NCI-H2107 treated with DMSO at 0.1 percent for 48 hours (cell line): ENCODE data around the gene ZNF329.
"Not testable (repeated sequence)": the region's sequence is repeated elsewhere in the genome, so short reads cannot be mapped to it uniquely, and the experiment has no call there.

ENCODE experiments used
- DNase-seq: peaks from one replicate; lab custom pipeline; 2025; ENCODE audit not compliant: unreplicated experiment; lab: John Stamatoyannopoulos, UW

The ZNF329 gene

DNA sequence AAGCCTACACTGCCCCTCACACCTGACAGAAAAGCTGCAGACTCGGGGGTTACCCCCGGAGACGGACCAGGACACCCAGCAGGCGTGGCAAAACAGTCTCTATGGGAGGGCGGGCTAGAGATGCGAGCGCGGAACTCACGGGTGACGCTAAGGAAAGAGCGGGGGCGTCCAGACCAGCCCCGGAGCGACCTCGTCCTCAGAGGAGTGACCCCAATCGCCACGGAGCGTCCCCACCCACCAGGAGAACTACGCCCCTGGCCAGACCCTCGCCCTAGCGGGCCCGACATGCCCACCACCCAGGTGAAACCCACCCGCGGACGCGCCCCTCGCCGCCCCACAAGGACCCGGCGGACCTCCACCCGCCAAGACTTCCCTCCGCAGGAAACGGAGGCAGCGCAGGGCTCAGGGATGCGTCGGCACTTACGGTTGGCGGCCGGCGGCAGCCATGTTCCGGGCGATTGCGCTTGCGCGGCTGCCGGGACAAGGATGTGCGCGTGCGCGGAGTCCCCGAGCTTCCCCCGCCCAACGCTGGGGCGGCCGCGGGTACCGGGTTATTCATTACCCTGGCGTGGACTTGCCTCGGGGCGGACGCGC, at the start of gene ZNF329:
TSS of gene ZNF329 (minus strand) at position 462 of the 594 bp plus-strand sequence. CDS start 21,286 bp downstream, outside the sequence.
- DNase-seq = peak; percentile 66

DNA sequence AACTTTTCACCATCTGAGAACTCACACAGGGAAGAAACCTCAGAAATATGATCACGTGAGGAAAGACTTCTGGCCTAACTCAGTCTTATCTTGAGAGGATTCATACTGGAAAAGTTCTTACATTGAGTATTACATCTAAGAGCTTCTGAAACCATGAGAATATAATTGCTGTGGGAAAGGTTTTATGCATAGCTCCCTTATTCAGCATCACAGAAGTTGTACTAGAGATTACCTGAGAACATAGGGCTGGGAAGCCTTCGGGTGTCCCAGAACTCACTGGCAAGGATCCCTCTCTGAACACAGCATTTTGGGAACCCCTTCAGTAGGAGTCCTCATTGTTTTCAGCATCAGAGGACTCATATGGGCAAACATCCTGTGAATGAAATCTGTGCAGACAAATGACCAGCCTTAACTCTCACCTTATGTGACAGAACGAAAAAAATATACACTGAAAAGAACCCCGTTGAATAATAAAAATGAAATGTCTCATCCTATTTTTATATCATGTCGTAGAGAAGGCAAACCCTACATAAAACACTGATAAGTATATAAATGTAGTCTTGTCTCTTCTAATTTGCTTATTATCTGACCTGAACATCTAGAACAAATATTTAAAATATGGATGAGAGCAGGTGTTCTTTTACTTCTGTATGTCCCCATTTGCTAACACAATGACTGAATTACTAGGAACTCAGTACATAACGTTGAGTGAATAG, 46.5 kb upstream of the ZNF329 start:
- DNase-seq = no peak

DNA sequence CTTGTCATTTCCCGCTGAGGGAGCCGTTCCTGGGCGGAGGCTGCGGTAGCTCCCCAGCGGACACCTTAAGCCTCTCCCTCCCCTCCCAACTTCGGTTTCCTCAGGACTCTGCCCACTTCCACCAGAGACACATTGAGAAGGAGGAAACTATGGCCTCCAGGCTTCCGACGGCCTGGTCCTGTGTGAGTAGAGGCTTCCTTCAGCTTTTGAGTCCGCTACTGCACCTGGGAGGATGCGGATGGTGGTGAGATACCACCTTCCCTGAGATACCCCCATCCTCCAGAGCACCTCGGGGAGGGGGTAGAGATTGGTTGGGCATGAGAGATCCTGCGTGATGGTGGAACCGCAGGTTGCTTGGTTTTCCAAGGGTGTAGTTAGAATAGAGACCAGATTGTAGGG, 33.2 kb upstream of the ZNF329 start:
- DNase-seq = no peak

DNA sequence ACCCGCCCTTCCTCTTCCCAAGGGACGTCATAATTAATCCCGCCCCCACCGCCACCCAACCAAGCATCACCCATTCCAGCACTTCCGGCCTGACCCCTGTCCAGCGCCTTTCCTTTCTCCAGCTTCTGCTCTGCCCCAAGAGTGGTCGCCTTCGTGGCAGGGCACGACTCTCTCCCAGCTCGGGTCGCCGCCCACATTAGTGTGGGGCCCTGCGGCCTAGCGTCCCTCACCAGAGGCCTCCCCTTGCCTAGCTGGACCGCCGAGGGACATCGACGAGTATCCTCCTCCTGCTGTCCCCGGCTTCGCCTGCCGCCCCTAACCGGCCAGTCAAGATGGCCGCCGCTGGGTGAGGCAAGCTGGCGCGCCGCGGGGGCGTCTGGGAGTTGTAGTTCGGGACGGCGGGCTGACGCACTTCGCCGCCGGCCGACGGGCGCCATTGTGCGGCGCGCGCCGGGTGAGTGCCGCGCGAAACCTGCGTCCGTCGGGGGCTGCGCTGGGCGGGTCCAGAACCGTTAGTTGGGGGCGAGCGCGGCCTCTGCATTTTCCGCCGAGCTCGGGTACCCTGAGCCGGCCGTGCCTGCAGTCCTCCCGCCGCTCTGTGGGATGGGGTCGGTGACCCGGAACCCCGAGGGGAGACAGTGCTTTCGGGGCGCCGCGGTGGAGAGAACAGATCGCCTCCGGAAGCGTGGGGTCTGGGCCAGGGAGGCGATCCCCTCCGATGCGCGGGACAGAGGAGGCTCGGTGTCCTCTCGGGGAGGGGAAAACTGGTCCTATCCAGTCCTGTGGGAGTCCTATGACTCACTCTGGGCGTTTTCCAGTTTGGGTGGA, 32.6 kb upstream of the ZNF329 start, which contains the start of gene ZNF274:
TSS of gene ZNF274 (plus strand) at position 73 of the 828 bp plus-strand sequence. CDS start 905 bp downstream, outside the sequence.
- DNase-seq = peak; percentile 55

DNA sequence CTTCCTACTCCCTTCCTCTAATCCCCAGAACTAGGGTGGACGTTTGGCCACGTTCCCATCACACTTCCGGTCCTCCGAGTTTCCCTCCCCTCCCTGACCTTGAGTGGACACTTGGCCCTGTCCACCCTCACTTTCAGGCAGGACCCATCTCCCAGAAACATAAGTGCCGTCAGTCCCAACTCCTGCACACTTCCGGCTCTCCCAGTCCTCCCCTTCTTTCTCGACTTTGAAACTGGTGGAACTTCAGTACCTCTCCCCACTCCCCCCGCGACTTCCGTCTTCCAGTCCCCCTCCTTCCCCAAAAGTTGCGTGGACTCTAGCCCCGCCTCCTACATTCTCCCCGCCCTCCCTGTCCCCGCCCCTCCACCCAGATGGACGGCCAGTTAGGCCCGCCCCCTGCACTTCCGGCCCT, 32.0 kb upstream of the ZNF329 start:
- DNase-seq = no peak

DNA sequence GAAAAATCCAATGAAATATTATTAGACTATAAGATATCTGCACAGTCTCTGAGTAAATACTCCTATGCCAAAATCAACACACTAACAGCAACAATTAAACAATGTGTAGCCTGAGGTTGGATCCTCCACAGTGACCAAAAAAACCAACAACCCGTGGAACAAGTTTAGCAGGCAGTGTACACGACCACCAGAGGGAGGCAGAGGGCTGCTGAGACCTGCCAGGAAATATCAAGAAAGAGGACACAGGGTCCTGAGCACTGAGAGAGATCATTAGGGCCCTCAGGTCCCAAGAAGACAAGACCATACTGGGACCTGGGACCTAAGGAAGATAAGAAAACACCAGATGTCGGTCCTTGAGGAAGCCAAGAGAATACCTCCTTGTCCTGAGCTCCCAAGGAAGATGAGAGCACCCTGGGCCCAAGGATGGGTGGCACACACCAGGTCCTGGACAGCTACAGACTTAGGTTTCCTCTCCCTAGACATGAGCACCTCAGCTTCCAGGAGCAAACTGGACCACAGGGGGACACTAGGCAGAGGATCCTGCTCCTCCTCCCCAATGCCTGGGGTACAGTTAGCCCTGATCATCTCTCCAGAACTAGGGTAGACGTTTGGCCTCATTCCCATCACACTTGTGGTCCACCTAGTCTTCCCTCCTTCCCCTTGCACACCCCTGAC, 31.4 kb upstream of the ZNF329 start:
- peak; percentile 0 for DNase-seq

DNA sequence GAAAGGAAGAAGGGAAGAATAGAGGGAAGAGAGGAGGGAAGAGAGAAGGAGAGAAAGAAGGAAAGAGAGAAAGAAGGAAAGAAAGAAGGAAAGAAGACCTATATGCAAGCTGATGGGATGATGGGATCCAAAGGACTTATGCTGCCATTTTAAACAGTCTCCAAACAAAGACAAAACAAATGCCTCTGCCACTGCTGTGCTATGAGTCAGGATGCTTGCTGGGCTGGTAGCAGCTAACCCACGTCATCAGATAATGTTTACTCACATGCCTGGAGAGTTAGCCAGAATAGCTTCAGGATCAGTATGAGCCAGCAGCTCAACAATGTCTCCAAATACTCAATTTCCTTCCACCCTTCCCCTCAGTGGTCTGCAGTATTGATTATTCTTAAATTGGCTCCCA, 20.3 kb upstream of the ZNF329 start:
- no peak for DNase-seq

DNA sequence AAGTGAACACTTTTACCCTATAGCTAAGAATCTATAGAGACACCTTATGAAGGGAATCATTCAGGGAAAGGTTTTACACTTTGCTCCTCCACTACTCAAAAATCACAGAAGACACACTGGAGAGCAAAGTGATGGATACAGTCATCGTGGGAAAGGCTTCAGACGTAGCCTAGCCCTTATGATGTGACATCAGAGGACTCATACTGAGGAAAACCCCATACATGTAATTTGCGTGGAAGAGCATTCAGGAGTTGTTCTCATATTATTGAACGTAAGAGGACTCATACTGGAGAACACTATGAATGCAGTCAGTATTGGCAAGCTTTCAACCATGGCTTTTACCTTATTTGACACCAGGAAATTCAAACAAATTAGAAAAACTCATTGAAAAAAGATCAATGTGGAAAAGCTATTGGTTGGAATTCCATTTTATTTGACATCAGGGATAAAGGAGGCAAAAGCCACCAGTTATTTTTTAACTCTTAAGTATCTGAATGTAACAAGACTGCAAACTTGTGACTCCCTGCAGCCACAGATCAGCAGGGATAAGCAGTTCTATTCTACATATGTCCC, 16.2 kb upstream of the ZNF329 start:
- DNase-seq = no peak

DNA sequence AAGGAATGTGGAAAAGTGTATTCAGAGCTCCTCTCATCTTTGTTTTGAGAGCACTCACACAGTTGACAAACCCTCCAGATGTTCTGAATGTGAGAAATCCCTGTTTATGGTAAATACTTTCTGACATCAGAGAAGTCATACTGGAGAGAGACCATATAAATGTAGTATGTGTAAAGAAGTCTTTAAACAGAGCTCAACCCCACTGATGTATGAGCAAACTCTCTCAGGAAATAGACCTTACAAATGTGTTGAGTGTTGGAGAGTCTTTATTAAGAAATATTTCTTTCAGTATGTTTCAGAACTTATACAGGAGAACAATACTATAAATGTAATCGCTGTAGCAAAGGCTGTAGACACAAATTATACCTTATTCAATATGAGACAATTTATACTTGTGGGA, 15.7 kb upstream of the ZNF329 start:
- DNase-seq = no peak

DNA sequence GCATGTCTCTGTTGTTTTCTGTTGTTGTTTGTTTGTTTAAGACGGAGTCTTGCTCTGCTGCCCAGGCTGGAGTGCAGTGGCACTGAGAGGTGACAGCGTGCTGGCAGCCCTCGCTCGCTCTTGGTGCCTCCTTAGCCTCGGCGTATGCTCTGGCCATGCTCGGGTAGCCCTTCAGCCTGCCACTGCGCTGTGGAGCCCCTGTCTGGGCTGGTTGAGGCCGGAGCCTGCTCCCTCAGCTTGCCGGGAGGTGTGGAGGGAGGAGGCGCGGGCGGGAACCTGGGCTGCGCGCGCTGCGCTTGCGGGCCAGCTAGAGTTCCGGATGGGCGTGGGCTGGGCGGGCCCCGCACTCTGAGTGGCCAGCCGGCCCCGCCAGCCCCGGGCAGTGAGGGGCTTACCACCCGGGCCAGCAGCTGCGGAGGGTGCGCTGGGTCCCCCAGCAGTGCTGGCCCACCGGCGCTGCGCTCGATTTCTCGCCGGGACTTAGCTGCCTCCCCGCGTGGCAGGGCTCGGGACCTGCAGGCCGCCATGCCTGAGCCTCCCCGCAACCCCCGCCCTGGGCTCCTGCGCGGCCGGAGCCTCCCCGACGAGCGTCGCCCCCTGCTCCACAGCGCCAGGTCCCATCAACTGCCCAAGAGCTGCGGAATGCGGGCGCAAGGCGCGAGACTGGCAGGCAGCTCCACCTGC, 6.6 kb upstream of the ZNF329 start:
- no peak for DNase-seq

DNA sequence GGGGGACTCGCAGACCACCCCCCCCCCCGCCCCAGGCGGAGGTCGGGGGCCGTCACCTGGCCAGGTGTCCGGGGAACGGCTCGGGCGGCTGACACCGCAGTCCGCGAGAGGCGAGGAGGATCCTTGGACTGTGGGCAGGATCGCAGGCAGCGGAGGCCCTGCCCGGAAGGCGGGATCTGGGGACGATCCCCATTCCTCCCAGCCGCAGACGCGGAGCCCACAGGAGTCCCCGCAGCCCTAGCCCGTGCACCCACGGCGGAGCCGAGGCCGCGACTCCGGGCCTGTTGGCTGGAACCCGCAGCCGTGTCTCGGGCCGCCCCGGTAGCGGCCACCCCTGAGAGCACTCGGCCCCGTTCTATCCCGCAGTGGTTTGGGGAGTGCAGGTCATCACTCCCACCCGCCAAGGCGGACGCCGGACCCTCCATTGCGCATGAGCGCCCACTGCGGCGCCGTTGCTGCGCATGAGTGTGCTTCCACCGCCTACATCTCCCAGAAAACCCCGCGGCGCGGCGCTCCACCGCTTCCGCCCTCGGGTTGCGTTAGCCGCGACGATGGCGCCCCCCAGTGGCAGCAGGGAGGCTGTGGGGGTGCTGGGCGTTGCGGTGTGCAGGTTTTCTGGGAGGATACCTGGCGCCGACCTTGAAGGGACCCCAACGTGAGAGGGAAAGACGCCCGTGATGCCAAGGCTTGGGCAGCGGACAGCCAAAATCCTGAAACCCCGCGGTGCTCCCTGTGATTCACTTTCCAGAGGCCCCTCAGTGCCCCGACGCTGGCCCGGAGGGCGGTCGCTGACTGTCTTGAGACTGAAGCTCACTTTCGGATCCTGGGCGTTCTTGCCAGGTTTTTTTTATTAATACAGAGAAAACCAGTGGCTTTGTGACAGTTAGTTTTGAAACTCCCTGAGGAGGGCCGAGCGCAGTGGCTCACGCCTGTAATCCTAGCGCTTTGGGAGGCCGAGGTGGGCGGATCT, 4.4 kb upstream of the ZNF329 start:
- peak; percentile 82 for DNase-seq

DNA sequence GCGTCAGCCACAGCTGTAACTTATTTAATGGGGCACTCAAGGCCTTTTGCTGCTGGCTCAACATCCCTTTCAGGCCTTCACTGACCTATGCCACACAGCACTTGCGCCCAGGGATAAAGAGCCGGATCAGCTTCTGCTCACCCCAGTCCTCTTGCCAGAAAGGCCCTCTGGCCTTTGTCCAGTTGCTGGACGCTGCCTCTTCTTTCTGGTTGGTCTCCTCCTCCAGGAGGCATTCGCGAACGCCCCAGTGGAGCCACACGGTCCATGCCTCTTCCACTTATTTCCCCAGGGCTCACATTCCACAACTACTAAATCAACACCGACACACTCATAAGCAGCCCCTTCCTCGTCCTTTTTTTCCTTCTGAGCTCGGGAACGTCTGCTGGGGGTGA, 3.7 kb upstream of the ZNF329 start:
- no peak for DNase-seq

DNA sequence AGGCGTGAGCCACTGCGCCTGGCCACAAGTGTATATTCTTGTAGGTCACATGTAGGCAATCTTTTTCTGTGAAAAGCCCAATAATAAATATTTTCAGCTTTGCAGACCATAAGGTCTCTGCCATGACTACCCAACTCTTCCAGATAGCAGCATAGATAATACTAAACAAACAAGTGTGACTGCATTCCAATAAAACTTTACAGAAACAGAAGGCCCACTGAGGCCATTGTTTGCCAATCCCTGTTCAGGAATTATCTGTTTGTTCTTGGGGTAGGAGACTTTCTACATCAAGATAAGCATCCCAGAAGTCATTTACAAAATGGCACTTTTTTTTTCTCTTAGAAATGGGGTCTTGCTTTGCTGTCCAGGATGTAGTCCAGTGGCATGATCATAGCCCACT, 2.8 kb upstream of the ZNF329 start:
- no peak for DNase-seq

DNA sequence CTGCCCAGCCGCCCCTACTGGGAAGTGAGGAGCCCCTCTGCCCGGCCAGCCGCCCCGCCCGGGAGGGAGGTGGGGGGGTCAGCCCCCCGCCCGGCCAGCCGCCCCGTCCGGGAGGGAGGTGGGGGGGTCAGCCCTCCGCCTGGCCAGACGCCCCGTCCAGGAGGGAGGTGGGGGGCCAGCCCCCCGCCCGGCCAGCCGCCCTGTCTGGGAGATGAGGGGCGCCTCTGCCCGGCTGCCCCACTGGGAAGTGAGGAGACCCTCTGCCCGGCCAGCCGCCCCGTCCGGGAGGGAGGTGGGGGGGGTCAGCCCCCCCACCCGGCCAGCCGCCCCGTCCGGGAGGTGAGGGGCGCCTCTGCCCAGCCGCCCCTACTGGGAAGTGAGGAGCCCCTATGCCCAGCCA, 3.1 kb downstream of the ZNF329 start:
- not testable (repeated sequence) for DNase-seq

DNA sequence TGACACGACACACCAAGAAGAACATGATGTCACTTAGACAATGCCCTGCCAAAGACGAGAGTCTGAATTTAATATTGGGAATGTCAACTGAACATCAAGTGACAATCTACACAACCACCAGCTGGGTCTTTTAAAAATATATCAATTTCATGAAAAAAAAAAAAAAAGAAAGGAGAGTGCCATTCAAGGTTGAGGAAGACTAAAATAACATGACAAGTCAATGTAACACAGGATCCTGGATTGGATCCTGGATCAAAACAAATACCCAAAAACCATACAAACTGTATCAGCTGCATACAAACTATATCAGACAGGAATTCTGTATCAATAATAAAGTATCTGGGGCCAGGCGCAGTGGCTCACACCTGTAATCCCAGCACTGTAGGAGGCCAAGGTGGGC, 4.7 kb downstream of the ZNF329 start:
- no peak for DNase-seq

DNA sequence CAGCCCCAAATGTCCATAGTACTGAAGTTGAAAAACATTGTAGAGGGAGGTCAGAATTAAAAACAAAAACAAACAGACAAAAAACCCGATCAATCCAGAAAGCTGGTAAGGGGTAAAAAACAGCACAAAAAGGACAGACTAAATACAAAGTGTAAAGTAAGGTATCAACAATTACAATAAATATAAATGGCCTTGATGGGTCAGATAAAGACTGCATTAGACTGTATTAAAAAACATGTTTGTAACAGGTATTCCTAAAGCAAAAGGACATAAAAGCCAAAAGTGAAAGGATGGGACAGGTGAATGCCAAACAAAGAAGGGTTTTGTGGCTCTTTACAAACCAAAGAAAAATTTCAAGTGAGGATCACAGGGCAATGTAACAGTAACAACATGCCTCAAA, 16.3 kb downstream of the ZNF329 start:
- DNase-seq = no peak

DNA sequence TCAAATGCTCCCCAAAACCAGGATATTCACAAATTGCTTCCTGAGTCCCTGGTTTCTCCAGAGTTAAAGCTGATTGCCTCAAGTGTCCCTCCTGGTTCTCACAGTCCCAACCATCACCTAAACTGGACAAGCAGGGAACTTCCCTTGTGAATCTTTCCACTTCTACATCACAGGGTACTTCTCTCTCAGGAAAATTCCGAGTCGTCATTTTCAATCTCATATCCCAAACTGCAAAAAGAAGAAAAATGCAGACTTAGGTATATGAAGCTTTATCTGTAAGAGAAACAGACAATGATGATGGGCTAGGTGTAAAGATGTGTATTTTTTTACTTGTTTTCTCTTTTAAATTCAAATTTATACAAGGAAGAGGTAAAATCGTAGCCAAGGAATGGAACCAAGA, 21.3 kb downstream of the ZNF329 start:
- DNase-seq = no peak

DNA sequence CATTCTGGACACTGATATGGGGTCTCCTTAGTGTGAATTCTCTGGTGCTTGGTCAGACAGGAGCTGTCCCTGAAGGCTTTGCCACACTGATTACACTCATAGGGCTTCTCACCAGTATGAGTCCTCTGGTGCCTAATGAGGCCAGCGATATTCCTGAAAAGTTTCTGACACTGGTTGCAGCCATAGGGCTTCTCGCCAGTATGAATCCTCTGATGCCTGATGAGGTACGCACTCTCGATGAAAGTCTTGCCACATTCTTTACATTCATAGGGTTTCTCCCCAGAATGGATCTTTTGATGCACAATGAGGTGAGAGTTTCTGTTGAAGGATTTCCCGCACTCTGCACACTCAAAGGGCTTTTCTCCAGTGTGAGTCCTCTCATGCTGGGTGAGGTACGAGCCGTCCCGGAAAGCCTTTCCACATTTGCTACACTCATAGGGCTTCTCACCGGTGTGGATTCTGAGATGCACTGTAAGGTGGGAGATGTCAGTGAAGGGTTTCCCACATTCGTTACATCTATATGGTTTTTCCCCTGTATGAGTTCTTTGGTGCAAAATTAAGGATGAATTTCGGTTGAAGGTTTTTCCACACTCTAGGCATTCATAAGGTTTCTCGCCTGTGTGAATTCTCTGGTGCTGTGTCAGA, 22.4 kb downstream of the ZNF329 start:
- no peak for DNase-seq

DNA sequence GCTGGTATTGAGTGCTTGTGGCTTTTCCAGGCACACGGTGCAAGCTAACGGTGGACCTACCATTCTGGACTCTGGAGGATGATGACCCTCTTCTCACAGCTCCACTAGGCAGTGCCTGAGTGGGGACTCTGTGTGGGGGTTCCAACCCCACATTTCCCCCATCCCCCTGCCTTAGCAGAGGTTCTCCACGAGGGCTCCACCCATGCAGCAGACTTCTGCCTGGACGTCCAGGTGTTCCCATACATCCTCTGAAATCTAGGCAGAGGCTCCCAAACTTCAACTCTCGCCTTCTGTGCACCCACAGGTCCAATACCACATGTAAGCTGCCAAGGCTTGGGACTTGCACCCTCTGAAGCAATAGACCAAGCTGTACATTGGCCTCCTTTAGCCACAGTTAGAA, 27.2 kb downstream of the ZNF329 start:
- no peak for DNase-seq
